ENCODE results near the gene ZMYND8.

DNA sequence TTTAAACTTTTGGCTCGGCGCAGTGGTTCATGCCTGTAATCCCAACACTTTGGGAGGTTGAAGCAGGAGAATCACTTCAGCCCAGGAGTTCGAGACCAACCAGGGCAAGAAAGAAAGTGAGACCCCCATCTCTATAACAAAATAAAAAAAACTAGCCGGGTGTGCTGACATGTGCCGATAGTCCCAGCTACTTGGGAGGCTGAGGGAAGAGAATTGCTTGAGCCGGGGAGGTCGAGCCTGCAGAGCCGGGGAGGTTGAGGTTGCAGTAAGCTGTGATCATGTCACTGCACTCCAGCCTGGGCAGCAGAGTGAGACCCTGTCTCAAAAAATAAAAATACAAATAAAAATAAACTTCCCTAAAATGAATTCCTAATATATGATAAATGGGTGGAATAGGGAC, 50.4 kb downstream of the ZMYND8 start:
- TF ChIP-seq GATA3 (IDR thresholded peaks at IDR 0.05; ENCODE audit: low read depth, low read length) (no peak), GATA2 (IDR thresholded peaks at IDR 0.05; ENCODE audit: low read depth, low read length) (no peak)

Data from SH-SY5Y (cell line).